ENCODE results near the gene IRF2BP1.

- TF ChIP-seq CTCF (conservative IDR thresholded peaks at IDR 0.05 in 1 of 2, IDR thresholded peaks at IDR 0.05 in 1 of 2; ENCODE audit: low read depth in 1 of 2, low read length in 2 of 2) (no peak), EZH2 (IDR thresholded peaks at IDR 0.05; ENCODE audit: low read length, missing control alignments) (no peak)
Measured at GRCh38 chr19:45878043-45878794, 7.7 kb downstream of the IRF2BP1 start.

All from fibroblast of lung (primary cell).